Adrenal gland (tissue), 5 donors: ENCODE data around the gene PKP4.

ENCODE experiments used
- CTCF ChIP-seq, 6 experiments: fragments of 450-650 bp in 4 of 6; fragments of 200-600 bp in 2 of 6; sonication (generic) in 1 of 6; IDR thresholded peaks; 1 replicate in 5 of 6; 2 replicates in 1 of 6; pipeline versions ENCODE4 v1.5.1 to v1.8.0; 2016 to 2021; ENCODE audit warnings: antibody characterized with exemption in 6 of 6, mild to moderate bottlenecking in 2 of 6, moderate library complexity in 1 of 6
- POLR2A ChIP-seq, 2 donors: fragments of 450-650 bp; IDR thresholded peaks; one replicate each; pipeline ENCODE4 v1.6.1; 2017; ENCODE audit warnings: antibody characterized with exemption in 2 of 2, mild to moderate bottlenecking in 2 of 2, moderate library complexity in 1 of 2
- donor health status: DM: no; HTN: no; CAD: no.

GRCh38 chr2:158688721-158689120 is 232.0 kb downstream of the PKP4 start:
- no peak for TF ChIP-seq CTCF (IDR thresholded peaks at IDR 0.05)
- no peak for TF ChIP-seq POLR2A (IDR thresholded peaks at IDR 0.05)
